Renal cortex interstitium (tissue), 11 donors: ENCODE data around the gene MTUS2. TPM values are rescaled to one million over a fixed set of nuclear protein-coding genes. Genes with fewer than 3 reads are reported as not detected.

Source experiments
- DNase-seq, 11 donors: peaks; one replicate each; pipeline ENCODE4 v3.0.0-alpha.2; 2013; ENCODE audit warnings: low read depth in 9 of 11, low spot score in 4 of 11; ENCODE audit errors: extremely low read depth in 1 of 11
- polyA plus RNA-seq, 3 donors: library from polyadenylated mRNA; unstranded; fragments of 120-200 nt; gene quantifications; one replicate each; pipeline ENCODE4 v1.2.1, GENCODE V29; 2013; ENCODE audit not compliant: insufficient read length in 3 of 3

Gene MTUS2
- polyA plus RNA-seq, 3 donors = 0.48 to 0.99 (median 0.67) TPM

DNA sequence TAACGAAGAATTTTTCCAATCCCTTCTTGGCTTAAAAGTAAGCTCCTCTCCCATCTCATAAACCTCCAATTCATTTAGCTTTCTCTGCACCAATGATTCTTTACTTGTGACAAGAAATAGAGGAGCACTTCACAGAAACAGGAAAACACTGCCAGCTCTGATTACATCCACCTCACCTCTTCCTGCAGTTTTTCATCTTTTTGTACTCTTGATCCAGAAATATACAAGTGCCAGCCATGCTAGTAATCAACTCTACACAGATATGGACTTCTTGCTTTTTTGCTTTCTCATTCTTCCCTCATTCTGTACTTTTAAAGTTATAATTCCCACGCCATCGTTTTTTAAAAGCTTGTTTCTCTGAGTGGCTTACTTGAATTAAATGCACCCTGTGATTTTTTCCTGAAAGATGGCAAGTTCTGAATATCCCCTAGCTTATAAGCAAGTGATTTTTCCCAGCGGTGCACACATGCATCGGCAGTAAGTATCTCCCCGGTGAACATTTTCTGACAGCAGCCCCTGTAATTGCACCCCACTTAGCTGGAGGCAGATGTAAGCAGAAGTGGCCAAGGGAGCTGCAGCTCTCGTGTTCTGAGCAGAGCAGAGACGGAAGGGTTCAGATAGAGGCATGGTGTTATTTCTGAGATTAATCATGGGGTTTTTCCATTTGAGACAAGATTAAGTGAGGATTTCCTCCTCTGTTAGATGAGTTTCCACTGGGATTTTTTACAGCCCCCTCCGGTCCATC, 434.7 kb downstream of the MTUS2 start:
- no peak for DNase-seq

GRCh38 chr13:29255567-29255966, 435.4 kb downstream of the MTUS2 start:
- no peak for DNase-seq

DNA sequence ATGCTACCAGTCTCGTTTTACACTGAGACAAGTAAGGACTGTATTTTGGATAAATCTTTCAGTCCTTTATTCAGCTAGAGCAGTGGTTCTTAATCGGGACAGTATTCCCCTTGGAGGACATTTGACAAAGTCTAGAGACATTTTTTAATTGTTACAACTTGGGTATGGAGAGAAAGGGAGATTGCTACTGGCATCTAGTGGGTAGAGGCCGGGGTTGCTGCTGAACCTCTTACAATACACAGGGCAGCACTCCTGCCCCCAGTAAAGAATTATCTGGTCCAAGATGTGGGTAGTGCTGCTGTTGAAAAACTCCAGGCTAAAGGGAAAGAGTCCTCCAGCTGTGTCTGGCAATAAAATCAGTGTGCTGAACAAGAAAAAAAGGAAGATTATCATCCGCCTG, 440.5 kb downstream of the MTUS2 start:
- no peak for DNase-seq

GRCh38 chr13:29266261-29266660, 446.1 kb downstream of the MTUS2 start:
- no peak for DNase-seq

DNA sequence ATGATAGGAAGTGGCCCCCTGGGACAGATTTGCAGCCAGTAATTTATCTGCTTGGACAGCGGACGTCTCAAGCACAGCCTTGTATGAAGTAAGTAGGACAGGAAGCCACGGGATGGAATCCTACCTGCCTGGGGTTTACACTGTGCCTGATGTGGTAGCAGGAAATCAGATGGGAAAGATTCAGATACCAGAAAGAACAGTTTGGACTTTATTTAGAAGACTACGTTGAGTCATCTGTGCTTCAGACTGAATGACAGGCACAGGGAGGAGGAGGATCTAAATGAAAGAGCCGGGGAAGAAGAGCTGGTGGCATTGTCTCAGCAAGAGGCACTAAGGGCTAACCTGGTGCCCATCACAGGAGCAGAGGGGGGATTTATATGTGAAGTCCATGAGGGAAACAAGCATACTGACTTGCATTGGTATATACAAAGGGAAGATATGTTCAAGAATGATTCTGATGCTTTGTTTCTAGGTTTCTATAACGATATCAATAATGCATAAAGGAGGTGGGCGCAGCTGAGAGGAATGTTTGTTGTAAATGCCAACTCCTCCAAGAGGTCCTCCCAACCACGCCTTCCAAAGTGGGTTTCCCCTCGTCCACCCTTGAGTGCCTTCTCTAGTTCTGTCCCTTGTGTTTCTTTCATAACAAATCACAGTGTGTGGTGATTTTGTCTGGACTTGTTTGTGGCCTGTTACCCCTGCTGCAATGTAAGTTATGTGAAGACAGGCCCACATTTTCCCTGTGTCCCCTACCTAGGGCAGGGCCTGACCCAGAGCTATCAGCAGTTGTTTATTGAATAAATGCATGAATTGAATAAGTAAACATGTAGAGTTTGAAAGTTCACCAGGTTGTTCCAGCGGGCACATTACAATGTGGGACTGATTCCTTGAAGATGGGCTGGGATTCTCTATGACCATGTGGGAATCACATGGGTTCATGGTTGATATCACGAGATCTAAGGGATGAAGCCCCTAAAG, 446.9 kb downstream of the MTUS2 start:
- DNase-seq = no peak

GRCh38 chr13:29270271-29270985, 450.3 kb downstream of the MTUS2 start:
- DNase-seq = no peak

DNA sequence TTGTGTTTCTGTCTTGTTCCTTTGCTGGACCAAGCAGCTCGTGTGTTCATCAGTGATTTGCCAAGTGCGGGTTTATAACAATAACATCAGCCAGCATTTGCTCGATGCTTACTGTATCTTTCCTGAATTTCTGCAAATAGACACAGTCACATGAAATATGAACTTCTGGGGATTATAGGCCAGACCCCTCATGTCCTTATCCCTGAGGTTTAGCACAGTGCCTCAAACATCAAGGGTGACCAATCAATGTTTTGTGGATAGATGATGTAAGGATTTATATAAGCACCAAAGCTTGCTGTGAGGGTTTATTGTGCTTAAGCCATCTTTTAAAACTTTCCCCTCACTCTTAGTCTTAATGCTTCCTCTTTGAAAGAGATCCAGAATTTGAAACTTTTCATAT, 451.5 kb downstream of the MTUS2 start:
- no peak for DNase-seq

GRCh38 chr13:29279356-29280254, 459.5 kb downstream of the MTUS2 start:
- no peak for DNase-seq

GRCh38 chr13:29281932-29282495, 461.9 kb downstream of the MTUS2 start:
- DNase-seq = no peak

DNA sequence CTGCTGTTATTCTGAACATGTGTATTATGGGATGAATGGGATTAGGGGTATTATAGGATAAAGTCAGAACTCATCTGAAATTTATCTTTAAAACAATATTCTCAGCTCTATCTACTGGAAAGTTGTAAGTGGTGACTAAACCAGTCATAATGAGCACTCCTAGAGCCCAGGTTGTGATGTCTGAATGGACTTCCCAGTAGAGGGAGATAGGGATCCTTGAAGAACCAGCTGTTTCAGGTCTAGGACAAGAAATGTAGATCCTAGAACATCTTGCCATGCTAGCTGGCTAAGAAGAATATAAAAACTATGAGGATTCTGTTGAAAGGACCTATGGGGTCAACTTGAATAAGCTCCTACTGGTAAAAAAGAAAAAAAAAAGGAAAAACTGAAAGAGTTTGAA, 464.6 kb downstream of the MTUS2 start:
- DNase-seq = no peak

GRCh38 chr13:29287237-29287636, 467.1 kb downstream of the MTUS2 start:
- no peak for DNase-seq

- DNase-seq = no peak
Observed at GRCh38 chr13:29292045-29292444, 471.9 kb downstream of the MTUS2 start.

- no peak for DNase-seq
Observed at GRCh38 chr13:29294821-29295220, 474.7 kb downstream of the MTUS2 start.

- DNase-seq = no peak
Observed at GRCh38 chr13:29301027-29301426, 480.9 kb downstream of the MTUS2 start.

DNA sequence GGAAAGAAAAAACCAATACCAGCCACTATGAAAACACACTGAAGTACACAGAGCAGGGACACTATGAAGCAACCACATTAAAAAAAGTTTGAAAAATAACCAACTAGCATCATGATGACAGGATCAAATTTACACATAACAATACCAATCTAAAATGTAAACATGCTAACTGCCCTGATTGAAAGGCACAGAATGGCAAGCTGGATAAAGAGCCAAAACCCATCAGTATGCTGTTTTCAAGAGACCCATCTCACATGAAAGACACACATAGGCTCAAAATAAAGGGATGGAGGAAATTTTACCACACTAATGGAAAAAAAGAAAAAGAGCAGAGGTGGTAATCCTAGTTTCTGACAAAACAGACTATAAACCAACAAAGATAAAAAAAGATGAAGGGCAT, 484.0 kb downstream of the MTUS2 start:
- DNase-seq = no peak

- no peak for DNase-seq
Observed at GRCh38 chr13:29310806-29311205, 490.7 kb downstream of the MTUS2 start.

- DNase-seq = no peak
Observed at GRCh38 chr13:29315847-29316246, 495.7 kb downstream of the MTUS2 start.

DNA sequence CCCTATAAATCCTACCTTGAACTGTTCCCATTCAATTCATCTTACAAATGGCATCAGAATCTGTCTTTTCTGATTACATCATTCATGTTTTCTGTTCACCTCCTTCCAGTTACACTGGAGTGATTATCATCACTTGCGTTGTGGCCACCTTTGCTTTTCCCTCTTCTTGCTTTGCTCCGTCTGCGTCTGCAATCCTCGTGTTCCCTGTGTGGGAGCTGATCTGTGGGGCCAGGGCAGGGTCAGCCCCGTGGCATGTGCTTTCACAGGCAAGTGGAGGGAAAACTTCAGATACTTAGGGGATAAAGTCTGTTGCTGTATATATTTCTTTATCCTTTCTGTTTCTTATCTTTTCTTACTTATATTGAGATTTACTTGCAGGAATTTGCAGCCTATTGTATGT, 497.7 kb downstream of the MTUS2 start:
- no peak for DNase-seq
